ENCODE results near the gene DDTL.
"Not testable (repeated sequence)": the region's sequence is repeated elsewhere in the genome, so short reads cannot be mapped to it uniquely, and the experiment has no call there.

Gene DDTL

DNA sequence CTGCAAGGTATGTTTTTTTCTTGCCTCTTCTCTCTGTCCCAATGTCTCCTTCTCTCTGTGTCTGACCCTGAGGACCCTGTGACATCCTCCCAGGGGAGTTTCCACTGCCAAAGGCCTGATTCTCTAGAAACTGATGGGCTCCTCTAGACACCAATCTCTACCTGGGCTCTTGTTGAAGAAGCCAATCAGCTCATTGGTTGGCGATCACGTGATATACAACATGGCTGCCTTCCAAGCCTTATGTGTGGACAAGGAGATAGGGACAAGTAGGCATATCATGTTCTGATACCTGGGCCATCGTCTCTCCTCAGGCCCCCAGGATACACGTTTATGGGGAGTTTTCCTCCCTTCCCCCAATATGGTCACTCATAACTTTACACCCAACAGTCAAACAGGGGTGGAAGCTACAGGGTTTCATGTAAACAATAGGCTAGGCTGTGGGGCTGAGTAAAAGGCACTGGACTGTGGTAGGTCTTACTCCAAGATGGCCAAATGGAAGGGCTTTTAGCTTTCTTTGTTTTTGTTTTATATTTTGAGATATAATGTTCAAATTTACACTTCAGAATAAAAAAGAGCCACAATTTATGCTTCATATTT is 27.0 kb downstream of the DDTL start:
- H3K27me3 ChIP-seq (ENCODE audit: control insufficient read depth, low read length); H3K27ac ChIP-seq (ENCODE audit: low read depth, low read length); H3K9me2 ChIP-seq (replicated peaks; ENCODE audit: control insufficient read depth, low read length); H3K9me3 ChIP-seq (ENCODE audit: control insufficient read depth, insufficient read depth, low read length); H4K20me1 ChIP-seq (ENCODE audit: control insufficient read depth, insufficient read depth, low read depth, low read length); H3K4me3 ChIP-seq (ENCODE audit: low read length); H3K4me2 ChIP-seq (ENCODE audit: low read length); H3K79me2 ChIP-seq (ENCODE audit: control insufficient read depth, low read length); H3F3A ChIP-seq (ENCODE audit: control insufficient read depth, insufficient read depth); H3K4me1 ChIP-seq (ENCODE audit: control insufficient read depth, low read length); H3K36me3 ChIP-seq (ENCODE audit: control insufficient read depth, low read length): not testable (repeated sequence)

DNA sequence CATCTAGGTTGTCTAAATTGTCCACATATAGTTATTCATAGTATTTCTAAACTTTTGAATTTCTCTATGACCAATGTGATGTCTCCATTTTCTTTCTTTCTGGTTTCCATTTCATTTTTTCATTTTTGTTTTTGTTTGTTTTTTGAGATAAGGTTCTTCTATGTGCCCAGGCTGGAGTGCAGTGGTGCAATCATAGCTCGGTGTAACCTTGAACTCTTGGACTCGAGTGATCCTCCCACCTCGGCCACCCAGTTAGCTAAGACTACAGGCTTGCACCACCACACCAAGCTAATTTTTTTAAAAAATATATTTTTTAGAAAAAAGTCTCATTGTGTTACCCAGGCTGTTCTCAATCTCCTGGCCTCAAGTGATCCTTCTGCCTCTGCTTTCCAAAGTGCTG is 30.4 kb downstream of the DDTL start:
- Histone ChIP-seq H3K27ac (ENCODE audit: low read depth, low read length) (no peak overlapping the region), H3F3A (ENCODE audit: control insufficient read depth, insufficient read depth) (no peaks in the 10 kb centered on the region), H3K4me3 (ENCODE audit: low read length) (no peak overlapping the region), H3K36me3 (ENCODE audit: control insufficient read depth, low read length) (no peaks in the 10 kb centered on the region), H3K9me2 (replicated peaks; ENCODE audit: control insufficient read depth, low read length) (no peaks in the 10 kb centered on the region), H3K79me2 (ENCODE audit: control insufficient read depth, low read length) (no peaks in the 10 kb centered on the region), H3K27me3 (ENCODE audit: control insufficient read depth, low read length) (0 out of 2 replicates have a peak, but pooled peaks cover under 1% of the 10 kb centered on the region), H3K4me2 (ENCODE audit: low read length) (no peak overlapping the region), H4K20me1 (ENCODE audit: control insufficient read depth, insufficient read depth, low read depth, low read length) (no peaks in the 10 kb centered on the region), H3K4me1 (ENCODE audit: control insufficient read depth, low read length) (no peaks in the 10 kb centered on the region), H3K9me3 (ENCODE audit: control insufficient read depth, insufficient read depth, low read length) (no peaks in the 10 kb centered on the region)
- TF ChIP-seq EZH2phosphoT487 (IDR thresholded peaks at IDR 0.05; ENCODE audit: borderline replicate concordance, low read length), result no peak

DNA sequence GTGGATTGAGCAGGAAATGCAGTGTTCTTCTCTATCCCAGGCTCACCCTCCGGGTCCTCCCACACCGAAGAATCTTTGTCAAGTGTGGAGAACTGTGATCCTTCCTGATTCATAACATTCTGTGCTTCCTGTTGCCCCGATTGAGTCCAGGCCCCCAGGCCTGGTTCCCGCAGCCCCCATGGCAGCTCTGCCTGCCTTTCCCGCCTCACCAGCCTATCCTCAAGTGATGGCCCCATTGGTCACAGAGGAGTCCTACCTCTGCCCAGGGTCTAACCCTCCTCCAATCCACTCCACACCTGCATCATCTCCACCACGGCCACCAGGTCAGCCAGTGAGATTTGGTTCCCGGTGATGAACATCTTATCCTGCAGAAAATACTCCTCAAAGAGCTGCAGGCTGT is 33.1 kb downstream of the DDTL start:
- not testable (repeated sequence) for H3K27ac ChIP-seq (ENCODE audit: low read depth, low read length); H3F3A ChIP-seq (ENCODE audit: control insufficient read depth, insufficient read depth); H3K4me2 ChIP-seq (ENCODE audit: low read length); H4K20me1 ChIP-seq (ENCODE audit: control insufficient read depth, insufficient read depth, low read depth, low read length); H3K36me3 ChIP-seq (ENCODE audit: control insufficient read depth, low read length); H3K79me2 ChIP-seq (ENCODE audit: control insufficient read depth, low read length); H3K27me3 ChIP-seq (ENCODE audit: control insufficient read depth, low read length); H3K4me1 ChIP-seq (ENCODE audit: control insufficient read depth, low read length); H3K9me3 ChIP-seq (ENCODE audit: control insufficient read depth, insufficient read depth, low read length); H3K9me2 ChIP-seq (replicated peaks; ENCODE audit: control insufficient read depth, low read length); H3K4me3 ChIP-seq (ENCODE audit: low read length)

DNA sequence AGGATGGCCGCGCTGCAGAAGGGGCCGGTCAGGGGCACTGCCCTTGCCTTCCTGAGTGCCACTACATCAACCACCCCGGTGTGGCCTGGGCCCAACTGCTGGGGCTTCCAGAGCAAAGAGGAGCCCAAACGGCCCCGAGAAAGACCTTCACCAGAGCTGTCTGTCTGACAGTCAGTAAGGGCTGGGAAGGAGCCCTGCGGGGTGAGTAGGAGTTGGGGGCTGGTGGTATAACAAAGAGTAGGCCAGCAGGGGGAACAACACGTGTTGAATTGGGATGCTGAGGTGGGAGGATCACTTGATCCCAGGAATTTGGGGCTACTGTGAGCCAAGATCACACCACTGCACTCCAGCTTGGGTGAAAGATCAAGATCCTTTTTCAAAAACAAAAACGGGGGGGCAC is 34.6 kb downstream of the DDTL start:
- Histone ChIP-seq H3K4me3 (ENCODE audit: low read length) (no peak overlapping the region), H3K79me2 (ENCODE audit: control insufficient read depth, low read length) (no peaks in the 10 kb centered on the region), H4K20me1 (ENCODE audit: control insufficient read depth, insufficient read depth, low read depth, low read length) (no peaks in the 10 kb centered on the region), H3K27ac (ENCODE audit: low read depth, low read length) (no peak overlapping the region), H3K9me3 (ENCODE audit: control insufficient read depth, insufficient read depth, low read length) (no peaks in the 10 kb centered on the region), H3K4me2 (ENCODE audit: low read length) (no peak overlapping the region), H3K27me3 (ENCODE audit: control insufficient read depth, low read length) (0 out of 2 replicates have a peak, but pooled peaks cover 3% of the 10 kb centered on the region), H3F3A (ENCODE audit: control insufficient read depth, insufficient read depth) (no peaks in the 10 kb centered on the region), H3K36me3 (ENCODE audit: control insufficient read depth, low read length) (no peaks in the 10 kb centered on the region), H3K9me2 (replicated peaks; ENCODE audit: control insufficient read depth, low read length) (no peaks in the 10 kb centered on the region), H3K4me1 (ENCODE audit: control insufficient read depth, low read length) (no peaks in the 10 kb centered on the region)
- TF ChIP-seq, protein P1, sequence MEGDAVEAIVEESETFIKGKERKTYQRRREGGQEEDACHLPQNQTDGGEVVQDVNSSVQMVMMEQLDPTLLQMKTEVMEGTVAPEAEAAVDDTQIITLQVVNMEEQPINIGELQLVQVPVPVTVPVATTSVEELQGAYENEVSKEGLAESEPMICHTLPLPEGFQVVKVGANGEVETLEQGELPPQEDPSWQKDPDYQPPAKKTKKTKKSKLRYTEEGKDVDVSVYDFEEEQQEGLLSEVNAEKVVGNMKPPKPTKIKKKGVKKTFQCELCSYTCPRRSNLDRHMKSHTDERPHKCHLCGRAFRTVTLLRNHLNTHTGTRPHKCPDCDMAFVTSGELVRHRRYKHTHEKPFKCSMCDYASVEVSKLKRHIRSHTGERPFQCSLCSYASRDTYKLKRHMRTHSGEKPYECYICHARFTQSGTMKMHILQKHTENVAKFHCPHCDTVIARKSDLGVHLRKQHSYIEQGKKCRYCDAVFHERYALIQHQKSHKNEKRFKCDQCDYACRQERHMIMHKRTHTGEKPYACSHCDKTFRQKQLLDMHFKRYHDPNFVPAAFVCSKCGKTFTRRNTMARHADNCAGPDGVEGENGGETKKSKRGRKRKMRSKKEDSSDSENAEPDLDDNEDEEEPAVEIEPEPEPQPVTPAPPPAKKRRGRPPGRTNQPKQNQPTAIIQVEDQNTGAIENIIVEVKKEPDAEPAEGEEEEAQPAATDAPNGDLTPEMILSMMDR (IDR thresholded peaks at IDR 0.05; ENCODE audit: low read depth, low read length, poor library complexity, severe bottlenecking), result no peak
- no peak for TF ChIP-seq EZH2phosphoT487 (IDR thresholded peaks at IDR 0.05; ENCODE audit: borderline replicate concordance, low read length)

DNA sequence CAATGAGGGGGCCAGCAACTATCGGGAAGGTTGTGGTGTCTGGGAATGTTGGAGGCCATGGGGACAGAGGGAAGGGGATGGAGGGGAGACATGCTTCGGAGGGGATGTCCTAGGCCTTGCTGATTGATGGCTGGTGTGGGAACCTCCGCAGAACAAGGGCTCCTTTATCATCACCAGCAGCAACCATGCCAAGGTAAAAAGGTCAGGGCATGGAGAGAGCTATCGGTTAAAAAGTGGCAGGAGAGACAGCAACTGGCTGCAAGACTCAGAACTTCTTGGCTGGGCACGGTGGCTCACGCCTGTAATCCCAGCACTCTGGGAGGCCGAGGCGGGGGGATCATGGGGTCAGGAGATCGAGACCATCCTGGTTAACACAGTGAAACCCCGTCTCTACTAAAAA is 35.6 kb downstream of the DDTL start:
- Histone ChIP-seq H3K4me2 (ENCODE audit: low read length) (no peak overlapping the region), H3K27me3 (ENCODE audit: control insufficient read depth, low read length) (0 out of 2 replicates have a peak, but pooled peaks cover 3% of the 10 kb centered on the region), H3F3A (ENCODE audit: control insufficient read depth, insufficient read depth) (no peaks in the 10 kb centered on the region), H3K4me1 (ENCODE audit: control insufficient read depth, low read length) (no peaks in the 10 kb centered on the region), H3K9me2 (replicated peaks; ENCODE audit: control insufficient read depth, low read length) (no peaks in the 10 kb centered on the region), H3K27ac (ENCODE audit: low read depth, low read length) (no peak overlapping the region), H3K9me3 (ENCODE audit: control insufficient read depth, insufficient read depth, low read length) (no peaks in the 10 kb centered on the region), H3K4me3 (ENCODE audit: low read length) (no peak overlapping the region), H3K79me2 (ENCODE audit: control insufficient read depth, low read length) (no peaks in the 10 kb centered on the region), H3K36me3 (ENCODE audit: control insufficient read depth, low read length) (no peaks in the 10 kb centered on the region), H4K20me1 (ENCODE audit: control insufficient read depth, insufficient read depth, low read depth, low read length) (no peaks in the 10 kb centered on the region)
- no peak for TF ChIP-seq EZH2phosphoT487 (IDR thresholded peaks at IDR 0.05; ENCODE audit: borderline replicate concordance, low read length)
- TF ChIP-seq, protein P1 (IDR thresholded peaks at IDR 0.05; ENCODE audit: low read depth, low read length, poor library complexity, severe bottlenecking), result no peak
